ENCODE measurements around the gene PXT1.

DNA sequence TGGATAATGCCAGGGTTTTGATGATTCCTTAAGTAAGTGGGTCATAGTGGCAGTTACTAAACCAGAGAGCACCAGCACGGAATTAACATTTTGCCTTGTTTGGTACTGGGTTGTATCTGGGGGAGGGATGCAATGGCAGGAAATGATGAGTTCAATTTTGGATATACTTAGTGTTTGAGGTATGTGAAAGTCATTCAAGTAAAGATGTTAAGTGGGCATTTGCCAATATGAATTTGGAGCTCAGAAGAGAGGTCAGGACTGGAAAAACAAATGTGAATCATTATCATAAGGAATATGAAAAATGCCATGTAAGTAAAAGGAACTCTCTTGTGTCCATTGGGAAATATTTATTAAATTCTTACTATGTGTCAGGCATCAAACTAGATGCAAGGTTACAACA, 6.2 kb downstream of the PXT1 start:
- TF ChIP-seq, protein P1, sequence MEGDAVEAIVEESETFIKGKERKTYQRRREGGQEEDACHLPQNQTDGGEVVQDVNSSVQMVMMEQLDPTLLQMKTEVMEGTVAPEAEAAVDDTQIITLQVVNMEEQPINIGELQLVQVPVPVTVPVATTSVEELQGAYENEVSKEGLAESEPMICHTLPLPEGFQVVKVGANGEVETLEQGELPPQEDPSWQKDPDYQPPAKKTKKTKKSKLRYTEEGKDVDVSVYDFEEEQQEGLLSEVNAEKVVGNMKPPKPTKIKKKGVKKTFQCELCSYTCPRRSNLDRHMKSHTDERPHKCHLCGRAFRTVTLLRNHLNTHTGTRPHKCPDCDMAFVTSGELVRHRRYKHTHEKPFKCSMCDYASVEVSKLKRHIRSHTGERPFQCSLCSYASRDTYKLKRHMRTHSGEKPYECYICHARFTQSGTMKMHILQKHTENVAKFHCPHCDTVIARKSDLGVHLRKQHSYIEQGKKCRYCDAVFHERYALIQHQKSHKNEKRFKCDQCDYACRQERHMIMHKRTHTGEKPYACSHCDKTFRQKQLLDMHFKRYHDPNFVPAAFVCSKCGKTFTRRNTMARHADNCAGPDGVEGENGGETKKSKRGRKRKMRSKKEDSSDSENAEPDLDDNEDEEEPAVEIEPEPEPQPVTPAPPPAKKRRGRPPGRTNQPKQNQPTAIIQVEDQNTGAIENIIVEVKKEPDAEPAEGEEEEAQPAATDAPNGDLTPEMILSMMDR (IDR thresholded peaks at IDR 0.05), result no peak
- TF ChIP-seq EZH2 (IDR thresholded peaks at IDR 0.05; ENCODE audit: borderline replicate concordance, insufficient read depth, low read depth, low read length, poor library complexity, severe bottlenecking), result no peak
